Breast epithelium (tissue), 4 donors: ENCODE data around the gene NRXN2. TPM values are rescaled to one million over a fixed set of nuclear protein-coding genes. Genes with fewer than 3 reads are reported as not detected.
A peak's percentile ranks its signal among the peaks of the same experiment; 100 is the strongest.

Experiments used
- DNase-seq, 2 donors: peaks; one replicate each; pipeline ENCODE4 v3.0.0-alpha.2; 2019; ENCODE audit warnings: low spot score in 2 of 2
- H3K27ac ChIP-seq, 2 donors: fragments of 200-600 bp; sonication (generic) in 1 of 2; one replicate each; pipeline ENCODE4 v1.5.1; 2016 to 2019; ENCODE audit warnings: mild to moderate bottlenecking in 1 of 2
- H3K27me3 ChIP-seq, 2 donors: fragments of 200-600 bp; sonication (generic) in 1 of 2; one replicate each; pipeline versions ENCODE4 v1.5.1 to v1.6.0; 2017 to 2019; ENCODE audit warnings: control low read depth in 1 of 2, mild to moderate bottlenecking in 1 of 2
- H3K36me3 ChIP-seq: fragments of 200-600 bp; one replicate; pipeline ENCODE4 v1.5.1; 2019
- H3K4me1 ChIP-seq, 2 donors: fragments of 200-600 bp; sonication (generic); one replicate each; pipeline ENCODE4 v1.5.1; 2016 to 2019; ENCODE audit warnings: control low read depth in 1 of 2
- H3K4me3 ChIP-seq, 3 donors: fragments of 200-600 bp; sonication (generic); 1 replicate in 2 of 3; 2 replicates in 1 of 3; pipeline ENCODE4 v1.5.1; 2016 to 2019; ENCODE audit warnings: mild to moderate bottlenecking in 3 of 3, moderate library complexity in 2 of 3
- H3K9me3 ChIP-seq, 2 donors: fragments of 200-600 bp; sonication (generic) in 1 of 2; one replicate each; pipeline ENCODE4 v1.5.1; 2016 to 2019; ENCODE audit warnings: control low read depth in 1 of 2
- CTCF ChIP-seq, 3 donors: fragments of 450-650 bp; IDR thresholded peaks; one replicate each; pipeline ENCODE4 v1.5.1; 2016 to 2017; ENCODE audit warnings: antibody characterized with exemption in 3 of 3, mild to moderate bottlenecking in 3 of 3, moderate library complexity in 3 of 3
- POLR2A ChIP-seq: fragments of 450-650 bp; IDR thresholded peaks from one replicate; pipeline ENCODE4 v1.6.1; 2016; ENCODE audit warnings: antibody characterized with exemption, mild to moderate bottlenecking, moderate library complexity
- POLR2AphosphoS5 ChIP-seq, 3 donors: sonication (generic); formaldehyde crosslinking; IDR thresholded peaks; one replicate each; pipeline ENCODE4 v1.6.1; 2017; ENCODE audit warnings: antibody characterized with exemption in 3 of 3
- intact Hi-C: fragments of 100-400 bp; cut with DNase I; formaldehyde crosslinking; loops from one replicate; pipeline ENCODE4 v1.15.1; 2023; ENCODE audit warnings: low total_unique reads
- total RNA-seq, 3 donors: library from RNA; depleted of rRNA; stranded (reverse); fragments of >200 nt; gene quantifications; one replicate each; pipeline ENCODE4 v1.1.0, GENCODE V29; 2016

The NRXN2 gene
- total RNA-seq, 3 donors from 2014 or later = 1.8 to 4.3 (median 3.5) TPM

- intact Hi-C loops = loop anchor here (1.0 kb wide), 1 partner anchor 30 kb away; no protein-coding TSS in a partner anchor
Measured at GRCh38 chr11:64722141-64723065, 594 bp downstream of the NRXN2 start.

GRCh38 chr11:64721359-64721699 is 1.7 kb downstream of the NRXN2 start:
- TF ChIP-seq CTCF (IDR thresholded peaks at IDR 0.05) (no peak), POLR2A (no peak), POLR2AphosphoS5 (IDR thresholded peaks at IDR 0.05) (no peak)
- Histone ChIP-seq H3K36me3 (no peaks in the 10 kb centered on the region), H3K27ac (no peak overlapping the region), H3K4me1 (no peaks in the 10 kb centered on the region), H3K4me3 (no peak overlapping the region), H3K9me3 (no peaks in the 10 kb centered on the region), H3K27me3 (peaks cover 2 to 64% of the 10 kb centered on the region in 2 donors)
- no peak for DNase-seq
- intact Hi-C loops = no loop called here

More at GRCh38 chr11:64722141-64723065, 594 bp downstream of the NRXN2 start:
- no peak for DNase-seq
- TF ChIP-seq POLR2AphosphoS5 (IDR thresholded peaks at IDR 0.05) (no peak), POLR2A (no peak), CTCF (IDR thresholded peaks at IDR 0.05) (no peak)
- Histone ChIP-seq H3K27ac (no peak overlapping the region), H3K9me3 (no peaks in the 10 kb centered on the region), H3K4me3 (peak overlapping the region in 1 of 3 donors; percentile 86), H3K36me3 (no peaks in the 10 kb centered on the region), H3K27me3 (peaks cover 2 to 53% of the 10 kb centered on the region in 2 donors), H3K4me1 (no peaks in the 10 kb centered on the region)

- H3K4me1 ChIP-seq = no peaks in the 10 kb centered on the region
- no peaks in the 10 kb centered on the region for H3K36me3 ChIP-seq
- intact Hi-C loops = no loop called here
- H3K27ac ChIP-seq = no peak overlapping the region
- DNase-seq = no peak
- no peaks in the 10 kb centered on the region for H3K9me3 ChIP-seq
- no peak overlapping the region for H3K4me3 ChIP-seq
- peaks cover 2 to 69% of the 10 kb centered on the region in 2 donors for H3K27me3 ChIP-seq
- no peak for TF ChIP-seq POLR2A
- no peak for TF ChIP-seq POLR2AphosphoS5 (IDR thresholded peaks at IDR 0.05)
- no peak for TF ChIP-seq CTCF (IDR thresholded peaks at IDR 0.05)
Measured at GRCh38 chr11:64720640-64721358, 2.2 kb downstream of the NRXN2 start.

GRCh38 chr11:64720167-64720566 is 2.8 kb downstream of the NRXN2 start:
- no peak for TF ChIP-seq POLR2A
- Histone ChIP-seq H3K27ac (no peak overlapping the region), H3K4me1 (no peaks in the 10 kb centered on the region), H3K27me3 (peaks cover 2 to 75% of the 10 kb centered on the region in 2 donors), H3K9me3 (no peaks in the 10 kb centered on the region), H3K36me3 (no peaks in the 10 kb centered on the region), H3K4me3 (no peak overlapping the region)
- intact Hi-C loops = no loop called here
- no peak for DNase-seq

GRCh38 chr11:64719406-64719805 is 3.6 kb downstream of the NRXN2 start:
- H3K9me3 ChIP-seq = no peaks in the 10 kb centered on the region
- no peaks in the 10 kb centered on the region for H3K36me3 ChIP-seq
- no peak for DNase-seq
- intact Hi-C loops = no loop called here
- no peak for TF ChIP-seq POLR2A
- H3K27ac ChIP-seq = no peak overlapping the region
- no peak overlapping the region for H3K4me3 ChIP-seq
- H3K4me1 ChIP-seq = no peaks in the 10 kb centered on the region
- H3K27me3 ChIP-seq = peaks cover 2 to 82% of the 10 kb centered on the region in 2 donors

GRCh38 chr11:64718780-64719124 is 4.2 kb downstream of the NRXN2 start:
- no peak overlapping the region for H3K4me3 ChIP-seq
- peaks cover 0 to under 1% of the 10 kb centered on the region in 2 donors for H3K4me1 ChIP-seq
- TF ChIP-seq CTCF (IDR thresholded peaks at IDR 0.05) (no peak), POLR2AphosphoS5 (IDR thresholded peaks at IDR 0.05) (no peak), POLR2A (no peak)
- intact Hi-C loops = no loop called here
- no peaks in the 10 kb centered on the region for H3K36me3 ChIP-seq
- no peak overlapping the region for H3K27ac ChIP-seq
- peaks cover 3 to 89% of the 10 kb centered on the region in 2 donors for H3K27me3 ChIP-seq
- DNase-seq = no peak
- no peaks in the 10 kb centered on the region for H3K9me3 ChIP-seq
